RPMI8226 (cell line): Measurements from ENCODE around the gene LFNG.
"Not testable (repeated sequence)": the region's sequence is repeated elsewhere in the genome, so short reads cannot be mapped to it uniquely, and the experiment has no call there.

Experiments
- DNase-seq: peaks from one replicate; pipeline ENCODE4 v3.0.0-alpha.2; 2015

LFNG gene

GRCh38 chr7:2520131-2520760 is 672 bp downstream of the LFNG start:
- DNase-seq, result peak; percentile 50

- DNase-seq, result no peak
Measured at GRCh38 chr7:2520761-2521290, 1.3 kb downstream of the LFNG start.

GRCh38 chr7:2521341-2521745 is 1.8 kb downstream of the LFNG start:
- DNase-seq, result no peak

- DNase-seq, result peak; percentile 39
Measured at GRCh38 chr7:2521952-2522591, 2.5 kb downstream of the LFNG start.

GRCh38 chr7:2522780-2523433 is 3.3 kb downstream of the LFNG start:
- peak; percentile 40 for DNase-seq

GRCh38 chr7:2523461-2523936 is 3.9 kb downstream of the LFNG start:
- peak; percentile 46 for DNase-seq

- DNase-seq, result peak; percentile 92
Measured at GRCh38 chr7:2523941-2524807, 4.6 kb downstream of the LFNG start.

- DNase-seq, result no peak
Measured at GRCh38 chr7:2524808-2525657, 5.5 kb downstream of the LFNG start.

- peak; percentile 19 for DNase-seq
Measured at GRCh38 chr7:2525658-2526630, 6.4 kb downstream of the LFNG start.

GRCh38 chr7:2526659-2527504 is 7.3 kb downstream of the LFNG start:
- DNase-seq, result no peak

- peak; percentile 40 for DNase-seq
Measured at GRCh38 chr7:2527505-2528467, 8.2 kb downstream of the LFNG start.

GRCh38 chr7:2528481-2529095 is 9.0 kb downstream of the LFNG start:
- no peak for DNase-seq

- DNase-seq, result peak; percentile 68
Measured at GRCh38 chr7:2529161-2530070, 9.8 kb downstream of the LFNG start.

GRCh38 chr7:2530071-2530987 is 10.8 kb downstream of the LFNG start:
- DNase-seq, result peak; percentile 58

- DNase-seq, result not testable (repeated sequence)
Measured at GRCh38 chr7:2530994-2531795, 11.6 kb downstream of the LFNG start.
